ENCODE results near the gene MYPN. TPM values are rescaled to one million over a fixed set of nuclear protein-coding genes. Genes with fewer than 3 reads are reported as not detected.
"Not testable (repeated sequence)": the region's sequence is repeated elsewhere in the genome, so short reads cannot be mapped to it uniquely, and the experiment has no call there.

MYPN gene
- total RNA-seq, 2 experiments from 2014 or later: not detected

- no peak overlapping the region for H3K27ac ChIP-seq (ENCODE audit: low read depth in 1 of 2, low read length in 2 of 2)
- H3K9me3 ChIP-seq (ENCODE audit: control insufficient read depth in 1 of 2, insufficient read depth in 1 of 2, low read length in 2 of 2): no peaks in the 10 kb centered on the region
- no peak for TF ChIP-seq CTCF (IDR thresholded peaks at IDR 0.05)
- H3K36me3 ChIP-seq (ENCODE audit: insufficient read depth, low read length): no peaks in the 10 kb centered on the region
- Mint-ChIP-seq H3K36me3 (ENCODE audit: low read depth) (no peaks in the 10 kb centered on the region), H3K4me1 (ENCODE audit: low read depth) (no peaks in the 10 kb centered on the region), H3K27me3 (peaks cover 34% of the 10 kb centered on the region), H3K27ac (no peak overlapping the region), H3K4me3 (no peak overlapping the region), H3K9me3 (no peaks in the 10 kb centered on the region)
- H3K4me3 ChIP-seq (ENCODE audit: low read length): no peak overlapping the region
- POLR2A ChIA-PET: no interaction called here
- DNase-seq (no peak), ATAC-seq (ENCODE audit: poor library complexity) (no peak)
- CTCF ChIA-PET: no interaction called here
- H3K4me1 ChIP-seq (ENCODE audit: insufficient read depth, low read length): no peaks in the 10 kb centered on the region
- peaks cover 3 to 4% of the 10 kb centered on the region in 2 experiments for H3K27me3 ChIP-seq (ENCODE audit: control insufficient read depth in 1 of 2, insufficient read depth in 2 of 2, low read length in 2 of 2)
- intact Hi-C loops (cut with DNase I, micrococcal nuclease): no loop called here
Observed at GRCh38 chr10:68192113-68192512, 82.8 kb downstream of the MYPN start.

GRCh38 chr10:68194290-68194689 is 85.0 kb downstream of the MYPN start:
- POLR2A ChIA-PET: no interaction called here

GRCh38 chr10:68195776-68196175 is 86.5 kb downstream of the MYPN start:
- H3K4me1 ChIP-seq (ENCODE audit: insufficient read depth, low read length); H3K4me3 Mint-ChIP-seq; H3K9me3 ChIP-seq (ENCODE audit: control insufficient read depth in 1 of 2, insufficient read depth in 1 of 2, low read length in 2 of 2); DNase-seq; H3K9me3 Mint-ChIP-seq; ATAC-seq (ENCODE audit: poor library complexity); H3K36me3 ChIP-seq (ENCODE audit: insufficient read depth, low read length); POLR2A ChIA-PET; H3K4me3 ChIP-seq (ENCODE audit: low read length); H3K4me1 Mint-ChIP-seq (ENCODE audit: low read depth); intact Hi-C loops (cut with DNase I, micrococcal nuclease); H3K27ac ChIP-seq (ENCODE audit: low read depth in 1 of 2, low read length in 2 of 2); H3K27ac Mint-ChIP-seq; H3K36me3 Mint-ChIP-seq (ENCODE audit: low read depth): not testable (repeated sequence)
- peaks cover 12 to 18% of the 10 kb centered on the region in 2 experiments for H3K27me3 ChIP-seq (ENCODE audit: control insufficient read depth in 1 of 2, insufficient read depth in 2 of 2, low read length in 2 of 2)
- CTCF ChIA-PET: interaction anchor here (0.6 kb wide), 1 partner anchor 121 kb away, joined by 4 read pairs; no protein-coding TSS in a partner anchor
- H3K27me3 Mint-ChIP-seq: peaks cover 48% of the 10 kb centered on the region

More at GRCh38 chr10:68194290-68194689, 85.0 kb downstream of the MYPN start:
- Mint-ChIP-seq H3K4me3 (no peak overlapping the region), H3K9me3 (no peaks in the 10 kb centered on the region), H3K4me1 (ENCODE audit: low read depth) (no peaks in the 10 kb centered on the region), H3K27ac (no peak overlapping the region), H3K27me3 (peaks cover 39% of the 10 kb centered on the region), H3K36me3 (ENCODE audit: low read depth) (no peaks in the 10 kb centered on the region)
- Histone ChIP-seq H3K9me3 (ENCODE audit: control insufficient read depth in 1 of 2, insufficient read depth in 1 of 2, low read length in 2 of 2) (no peaks in the 10 kb centered on the region), H3K27ac (ENCODE audit: low read depth in 1 of 2, low read length in 2 of 2) (no peak overlapping the region), H3K36me3 (ENCODE audit: insufficient read depth, low read length) (no peaks in the 10 kb centered on the region), H3K27me3 (ENCODE audit: control insufficient read depth in 1 of 2, insufficient read depth in 2 of 2, low read length in 2 of 2) (peaks cover 6 to 8% of the 10 kb centered on the region in 2 experiments), H3K4me3 (ENCODE audit: low read length) (no peak overlapping the region), H3K4me1 (ENCODE audit: insufficient read depth, low read length) (no peaks in the 10 kb centered on the region)
- CTCF ChIA-PET: no interaction called here
- no peak for DNase-seq
- intact Hi-C loops (cut with DNase I, micrococcal nuclease): no loop called here
- no peak for ATAC-seq (ENCODE audit: poor library complexity)
- no peak for TF ChIP-seq CTCF (IDR thresholded peaks at IDR 0.05)

- no peak overlapping the region for H3K4me3 Mint-ChIP-seq
- no peaks in the 10 kb centered on the region for H3K4me1 ChIP-seq (ENCODE audit: insufficient read depth, low read length)
- H3K27me3 ChIP-seq (ENCODE audit: control insufficient read depth in 1 of 2, insufficient read depth in 2 of 2, low read length in 2 of 2): peaks cover 12 to 18% of the 10 kb centered on the region in 2 experiments
- H3K9me3 Mint-ChIP-seq: no peaks in the 10 kb centered on the region
- no peaks in the 10 kb centered on the region for H3K4me1 Mint-ChIP-seq (ENCODE audit: low read depth)
- peaks cover 55% of the 10 kb centered on the region for H3K27me3 Mint-ChIP-seq
- POLR2A ChIA-PET: no interaction called here
- intact Hi-C loops (cut with DNase I, micrococcal nuclease): no loop called here
- CTCF ChIA-PET: no interaction called here
- H3K36me3 ChIP-seq (ENCODE audit: insufficient read depth, low read length): no peaks in the 10 kb centered on the region
- H3K27ac Mint-ChIP-seq: no peak overlapping the region
- no peak for DNase-seq
- TF ChIP-seq CTCF (IDR thresholded peaks at IDR 0.05): no peak
- no peaks in the 10 kb centered on the region for H3K36me3 Mint-ChIP-seq (ENCODE audit: low read depth)
- H3K4me3 ChIP-seq (ENCODE audit: low read length): no peak overlapping the region
- ATAC-seq (ENCODE audit: poor library complexity): no peak
- H3K27ac ChIP-seq (ENCODE audit: low read depth in 1 of 2, low read length in 2 of 2): no peak overlapping the region
- H3K9me3 ChIP-seq (ENCODE audit: control insufficient read depth in 1 of 2, insufficient read depth in 1 of 2, low read length in 2 of 2): no peaks in the 10 kb centered on the region
Observed at GRCh38 chr10:68196701-68197100, 87.4 kb downstream of the MYPN start.

Data from CD4-positive, alpha-beta T cell (primary cell).